ENCODE measurements around the gene ATP6V0B.

The ATP6V0B gene

DNA sequence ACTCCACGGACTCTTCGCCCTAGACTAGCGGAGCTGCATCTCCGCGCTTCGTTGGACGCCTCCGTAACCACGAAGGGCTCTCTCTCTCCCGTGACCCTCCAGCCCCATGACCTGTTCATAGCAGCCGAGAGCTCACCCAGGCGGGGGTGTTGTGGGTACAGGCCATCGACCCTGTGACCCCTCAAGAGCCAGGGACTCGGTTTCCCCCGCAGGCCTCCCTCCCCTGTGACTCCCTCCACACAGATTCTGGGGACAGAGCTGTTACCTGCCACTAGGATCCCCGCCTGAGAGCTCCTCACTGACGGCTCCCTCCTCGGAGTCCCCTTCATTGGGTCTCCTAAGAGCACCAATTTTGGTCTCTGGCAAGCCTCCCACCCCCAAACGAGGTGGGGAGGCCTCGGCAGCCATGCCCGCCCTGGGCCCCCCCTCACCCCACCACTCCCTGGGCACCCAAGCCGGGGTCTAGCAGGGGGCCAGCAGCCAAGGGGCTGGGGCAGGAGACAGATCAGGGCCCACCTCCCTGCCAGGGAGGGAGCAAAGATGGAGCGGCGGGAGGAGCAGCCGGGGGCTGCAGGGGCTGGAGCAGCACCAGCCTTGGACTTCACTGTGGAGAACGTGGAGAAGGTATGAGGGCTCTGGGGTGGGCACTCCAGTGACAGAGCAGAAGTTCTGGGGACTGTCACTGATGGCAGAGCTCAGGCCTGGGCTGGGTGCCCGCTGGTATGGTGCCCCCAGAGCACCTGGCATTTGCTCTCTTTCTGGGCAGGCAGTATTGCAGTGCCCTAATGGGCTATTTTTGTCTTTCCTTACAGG lies 27.5 kb upstream of the ATP6V0B start:
- peak overlapping the region; percentile 99 for H2AFZ ChIP-seq (ENCODE audit: low read length)
- peak overlapping the region; percentile 93 for H3K18ac ChIP-seq (ENCODE audit: low read length)
- H3K27ac ChIP-seq (replicated peaks; ENCODE audit: low read length) = no peak overlapping the region
- H3K4me2 ChIP-seq (ENCODE audit: insufficient read depth, low read length, poor library complexity, severe bottlenecking) = peak overlapping the region; percentile 95
- peaks cover 5 to 17% of the 10 kb centered on the region in 2 donors for H3K36me3 ChIP-seq (replicated peaks in 1 of 2; ENCODE audit: control insufficient read depth in 2 of 2, insufficient read depth in 2 of 2, low read length in 2 of 2)
- peak overlapping the region; percentile 56 for H2BK15ac ChIP-seq (ENCODE audit: low read length)
- H3K4ac ChIP-seq (ENCODE audit: low read length) = peak overlapping the region; percentile 77
- peak overlapping the region; percentile 89 for H3K23ac ChIP-seq (ENCODE audit: low read depth, low read length, poor library complexity)
- H3K9ac ChIP-seq (ENCODE audit: low read depth, low read length, poor library complexity) = peak overlapping the region; percentile 93
- H3K14ac ChIP-seq (ENCODE audit: low read length) = peak overlapping the region; percentile 89
- H4K91ac ChIP-seq (ENCODE audit: low read depth, low read length, poor library complexity) = no peak overlapping the region
- H2BK120ac ChIP-seq (ENCODE audit: low read depth, low read length) = no peak overlapping the region
- H3K9me3 ChIP-seq (replicated peaks in 1 of 2; ENCODE audit: control insufficient read depth in 2 of 2, insufficient read depth in 1 of 2, low read depth in 1 of 2, low read length in 2 of 2) = no peaks in the 10 kb centered on the region
- no peak overlapping the region for H4K8ac ChIP-seq (ENCODE audit: low read depth, low read length)
- H2AK5ac ChIP-seq (ENCODE audit: low read depth, low read length) = peak overlapping the region; percentile 76
- H3K27me3 ChIP-seq (ENCODE audit: control insufficient read depth in 3 of 3, insufficient read depth in 3 of 3, low read depth in 1 of 3, low read length in 3 of 3) = no peaks in the 10 kb centered on the region
- peak overlapping the region; percentile 97 for H2BK5ac ChIP-seq (ENCODE audit: low read length)
- peak overlapping the region; percentile 83 to 89 for H3K4me3 ChIP-seq (ENCODE audit: low read length in 2 of 2)
- WGBS, 2 donors (ENCODE audit: extremely low coverage in 2 of 2, insufficient read length in 2 of 2, insufficient replicate concordance in 1 of 2) = no CpG with 5 or more reads among the region's 27 CpGs
- peaks cover 9 to 11% of the 10 kb centered on the region in 2 donors for H3K4me1 ChIP-seq (ENCODE audit: control insufficient read depth in 2 of 2, insufficient read depth in 1 of 2, low read depth in 1 of 2, low read length in 2 of 2)
- DNase-seq (ENCODE audit: low spot score) = no peak
- peak overlapping the region; percentile 11 for H2BK12ac ChIP-seq (ENCODE audit: low read length)
- H3K79me1 ChIP-seq (ENCODE audit: low read depth, low read length) = peaks cover 3% of the 10 kb centered on the region

DNA sequence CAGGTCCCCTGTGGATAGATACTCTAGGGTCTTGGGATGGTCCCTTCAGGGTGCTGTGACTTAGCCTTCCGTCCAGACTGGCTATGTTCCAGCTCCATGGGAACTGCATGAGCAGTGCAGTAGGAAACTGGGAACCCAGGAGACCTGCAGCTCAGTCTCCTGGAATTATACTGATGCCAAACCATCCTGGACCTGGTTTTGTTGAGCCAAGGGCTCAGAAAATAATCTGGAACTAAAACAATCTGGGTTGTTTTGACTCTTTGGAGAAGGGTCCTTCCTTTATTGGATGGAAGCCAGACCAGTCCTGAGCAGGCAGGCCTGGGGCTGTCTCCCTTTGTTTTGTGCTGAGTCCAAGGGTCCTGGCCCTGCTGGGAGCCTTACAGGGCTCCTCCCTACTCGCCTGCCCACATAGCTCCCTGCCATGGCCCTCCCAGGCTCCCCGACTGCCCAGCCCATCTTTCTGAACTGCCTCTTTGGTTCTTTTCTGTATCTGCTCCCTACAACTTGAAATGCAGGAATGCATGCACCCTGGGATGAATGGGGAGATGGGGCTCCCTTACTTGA lies 26.8 kb upstream of the ATP6V0B start:
- Histone ChIP-seq H3K36me3 (replicated peaks in 1 of 2; ENCODE audit: control insufficient read depth in 2 of 2, insufficient read depth in 2 of 2, low read length in 2 of 2) (peaks cover 5 to 17% of the 10 kb centered on the region in 2 donors), H3K4me3 (ENCODE audit: low read length in 2 of 2) (peak overlapping the region; percentile 83 to 89), H2AK5ac (ENCODE audit: low read depth, low read length) (no peak overlapping the region), H2BK15ac (ENCODE audit: low read length) (no peak overlapping the region), H3K4me1 (ENCODE audit: control insufficient read depth in 2 of 2, insufficient read depth in 1 of 2, low read depth in 1 of 2, low read length in 2 of 2) (peaks cover 11 to 12% of the 10 kb centered on the region in 2 donors), H3K9ac (ENCODE audit: low read depth, low read length, poor library complexity) (no peak overlapping the region), H2AFZ (ENCODE audit: low read length) (no peak overlapping the region), H3K23ac (ENCODE audit: low read depth, low read length, poor library complexity) (no peak overlapping the region), H4K8ac (ENCODE audit: low read depth, low read length) (no peak overlapping the region), H3K4me2 (ENCODE audit: insufficient read depth, low read length, poor library complexity, severe bottlenecking) (no peak overlapping the region), H3K27me3 (ENCODE audit: control insufficient read depth in 3 of 3, insufficient read depth in 3 of 3, low read depth in 1 of 3, low read length in 3 of 3) (no peaks in the 10 kb centered on the region), H2BK5ac (ENCODE audit: low read length) (no peak overlapping the region), H3K9me3 (replicated peaks in 1 of 2; ENCODE audit: control insufficient read depth in 2 of 2, insufficient read depth in 1 of 2, low read depth in 1 of 2, low read length in 2 of 2) (no peaks in the 10 kb centered on the region), H3K79me1 (ENCODE audit: low read depth, low read length) (peaks cover 3% of the 10 kb centered on the region), H3K27ac (replicated peaks; ENCODE audit: low read length) (no peak overlapping the region), H3K14ac (ENCODE audit: low read length) (no peak overlapping the region), H3K4ac (ENCODE audit: low read length) (no peak overlapping the region), H3K18ac (ENCODE audit: low read length) (no peak overlapping the region), H4K91ac (ENCODE audit: low read depth, low read length, poor library complexity) (no peak overlapping the region), H2BK12ac (ENCODE audit: low read length) (no peak overlapping the region), H2BK120ac (ENCODE audit: low read depth, low read length) (no peak overlapping the region)
- no CpG with 5 or more reads among the region's 3 CpGs for WGBS, 2 donors (ENCODE audit: extremely low coverage in 2 of 2, insufficient read length in 2 of 2, insufficient replicate concordance in 1 of 2)
- DNase-seq (ENCODE audit: low spot score) = no peak

DNA sequence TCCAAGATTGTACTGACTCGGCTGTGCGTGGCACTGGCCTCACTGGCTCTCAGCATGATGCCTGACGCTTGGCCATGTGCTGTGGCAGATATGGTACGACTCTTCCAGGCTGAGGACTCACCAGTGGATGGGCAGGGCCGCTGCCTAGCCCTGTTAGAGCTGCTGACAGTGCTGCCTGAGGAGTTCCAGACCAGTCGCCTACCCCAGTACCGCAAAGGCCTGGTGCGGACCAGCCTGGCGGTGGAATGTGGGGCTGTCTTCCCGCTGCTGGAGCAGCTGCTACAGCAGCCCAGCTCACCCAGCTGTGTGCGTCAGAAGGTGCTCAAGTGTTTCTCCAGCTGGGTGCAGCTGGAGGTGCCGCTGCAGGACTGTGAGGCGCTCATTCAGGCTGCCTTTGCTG lies 25.1 kb upstream of the ATP6V0B start:
- no peak overlapping the region for H3K18ac ChIP-seq (ENCODE audit: low read length)
- no peak overlapping the region for H4K8ac ChIP-seq (ENCODE audit: low read depth, low read length)
- no peak overlapping the region for H2AFZ ChIP-seq (ENCODE audit: low read length)
- peaks cover 5% of the 10 kb centered on the region for H3K79me1 ChIP-seq (ENCODE audit: low read depth, low read length)
- no peaks in the 10 kb centered on the region for H3K27me3 ChIP-seq (ENCODE audit: control insufficient read depth in 3 of 3, insufficient read depth in 3 of 3, low read depth in 1 of 3, low read length in 3 of 3)
- no peak overlapping the region for H3K4me2 ChIP-seq (ENCODE audit: insufficient read depth, low read length, poor library complexity, severe bottlenecking)
- peak overlapping the region; percentile 64 for H4K91ac ChIP-seq (ENCODE audit: low read depth, low read length, poor library complexity)
- no CpG with 5 or more reads among the region's 13 CpGs for WGBS, 2 donors (ENCODE audit: extremely low coverage in 2 of 2, insufficient read length in 2 of 2, insufficient replicate concordance in 1 of 2)
- H3K23ac ChIP-seq (ENCODE audit: low read depth, low read length, poor library complexity) = peak overlapping the region; percentile 40
- H3K9ac ChIP-seq (ENCODE audit: low read depth, low read length, poor library complexity) = peak overlapping the region; percentile 61
- peaks cover 5 to 17% of the 10 kb centered on the region in 2 donors for H3K36me3 ChIP-seq (replicated peaks in 1 of 2; ENCODE audit: control insufficient read depth in 2 of 2, insufficient read depth in 2 of 2, low read length in 2 of 2)
- H3K4ac ChIP-seq (ENCODE audit: low read length) = peak overlapping the region; percentile 7
- H3K9me3 ChIP-seq (replicated peaks in 1 of 2; ENCODE audit: control insufficient read depth in 2 of 2, insufficient read depth in 1 of 2, low read depth in 1 of 2, low read length in 2 of 2) = no peaks in the 10 kb centered on the region
- H3K4me3 ChIP-seq (ENCODE audit: low read length in 2 of 2) = no peak overlapping the region
- H2BK15ac ChIP-seq (ENCODE audit: low read length) = no peak overlapping the region
- H2BK120ac ChIP-seq (ENCODE audit: low read depth, low read length) = no peak overlapping the region
- no peak overlapping the region for H2BK12ac ChIP-seq (ENCODE audit: low read length)
- H2AK5ac ChIP-seq (ENCODE audit: low read depth, low read length) = no peak overlapping the region
- H3K27ac ChIP-seq (replicated peaks; ENCODE audit: low read length) = no peak overlapping the region
- no peak overlapping the region for H2BK5ac ChIP-seq (ENCODE audit: low read length)
- no peak for DNase-seq (ENCODE audit: low spot score)
- no peak overlapping the region for H3K14ac ChIP-seq (ENCODE audit: low read length)
- H3K4me1 ChIP-seq (ENCODE audit: control insufficient read depth in 2 of 2, insufficient read depth in 1 of 2, low read depth in 1 of 2, low read length in 2 of 2) = peaks cover 11 to 18% of the 10 kb centered on the region in 2 donors

Data from neuronal stem cell (in vitro differentiated cells).